Nephron progenitor cell (in vitro differentiated cells): Measurements from ENCODE around the gene CDC42.

Experiments
- DNase-seq: peaks from one replicate; pipeline ENCODE4 v3.0.0; 2021
- H3K27ac Mint-ChIP-seq: 2 replicates; pipeline ENCODE4 v1.8.0; 2021; ENCODE audit warnings: mild to moderate bottlenecking, moderate library complexity, mixed read lengths
- H3K27me3 Mint-ChIP-seq: 2 replicates; pipeline ENCODE4 v1.8.0; 2021; ENCODE audit warnings: mild to moderate bottlenecking, low read depth, mixed read lengths; ENCODE audit not compliant: poor library complexity
- H3K36me3 Mint-ChIP-seq: 2 replicates; pipeline ENCODE4 v1.8.0; 2021; ENCODE audit warnings: low read depth, mixed read lengths
- H3K4me1 Mint-ChIP-seq: 2 replicates; pipeline ENCODE4 v1.8.0; 2021; ENCODE audit warnings: mixed read lengths
- H3K4me3 Mint-ChIP-seq: 2 replicates; pipeline ENCODE4 v1.8.0; 2021; ENCODE audit warnings: mild to moderate bottlenecking, moderate library complexity, mixed read lengths
- H3K9me3 Mint-ChIP-seq: 2 replicates; pipeline ENCODE4 v1.8.0; 2021; ENCODE audit warnings: mild to moderate bottlenecking, moderate library complexity, mixed read lengths
- TF ChIP-seq, protein P1 (sequence below): fragments of 200-600 bp; sonication (generic); IDR thresholded peaks from 2 replicates; pipeline ENCODE4 v1.5.0; 2021; ENCODE audit warnings: antibody characterized with exemption

CDC42 gene

DNA sequence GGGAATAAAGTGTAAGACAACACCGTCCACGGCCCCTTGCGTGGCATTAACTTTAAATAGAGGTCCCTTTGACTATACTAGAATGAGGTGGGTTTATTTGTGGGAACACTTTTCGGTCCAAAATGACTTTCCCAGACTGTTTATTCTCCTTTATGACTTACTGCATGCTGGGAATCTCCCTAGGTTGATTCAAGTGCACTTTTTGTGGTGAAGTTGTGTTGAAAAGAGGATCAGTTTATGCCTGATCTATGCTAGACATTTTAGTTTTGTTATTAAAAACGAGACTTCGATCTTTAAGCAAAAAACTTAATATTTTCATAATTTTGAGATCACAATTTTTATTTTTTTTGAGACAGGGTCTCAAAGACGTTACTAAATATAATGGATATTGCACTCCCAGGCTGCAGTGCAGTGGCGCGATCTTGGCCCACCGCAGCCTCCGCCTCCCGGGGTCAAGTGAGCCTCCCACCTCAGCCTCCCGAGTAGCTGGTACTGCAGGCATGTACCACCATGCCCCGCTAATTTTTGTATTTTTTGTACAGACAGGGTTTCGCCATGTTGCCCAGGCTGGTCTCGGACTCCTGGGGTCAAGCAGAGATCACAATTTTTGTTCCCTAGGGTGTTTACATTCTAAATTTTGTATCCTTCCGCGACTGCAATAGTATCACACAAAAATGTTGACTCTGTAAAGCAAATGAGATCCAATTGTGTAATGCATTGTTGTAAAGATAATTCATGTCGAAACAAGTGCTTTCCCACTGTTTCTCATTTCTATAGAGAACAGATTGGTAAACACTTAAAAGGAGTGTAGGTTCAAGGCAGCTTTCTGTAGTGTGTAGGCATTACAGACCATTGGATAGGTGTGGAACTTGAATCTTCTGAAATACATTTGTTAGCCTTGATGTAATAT, 1.6 kb downstream of the CDC42 start:
- H3K27me3 Mint-ChIP-seq: peaks cover 6% of the 10 kb centered on the region
- DNase-seq: no peak
- peaks cover 28% of the 10 kb centered on the region for H3K4me1 Mint-ChIP-seq
- no peaks in the 10 kb centered on the region for H3K9me3 Mint-ChIP-seq
- H3K27ac Mint-ChIP-seq: peak overlapping the region; percentile 100
- peak overlapping the region; percentile 100 for H3K4me3 Mint-ChIP-seq
- H3K36me3 Mint-ChIP-seq: peaks cover 34% of the 10 kb centered on the region
- TF ChIP-seq, protein P1, sequence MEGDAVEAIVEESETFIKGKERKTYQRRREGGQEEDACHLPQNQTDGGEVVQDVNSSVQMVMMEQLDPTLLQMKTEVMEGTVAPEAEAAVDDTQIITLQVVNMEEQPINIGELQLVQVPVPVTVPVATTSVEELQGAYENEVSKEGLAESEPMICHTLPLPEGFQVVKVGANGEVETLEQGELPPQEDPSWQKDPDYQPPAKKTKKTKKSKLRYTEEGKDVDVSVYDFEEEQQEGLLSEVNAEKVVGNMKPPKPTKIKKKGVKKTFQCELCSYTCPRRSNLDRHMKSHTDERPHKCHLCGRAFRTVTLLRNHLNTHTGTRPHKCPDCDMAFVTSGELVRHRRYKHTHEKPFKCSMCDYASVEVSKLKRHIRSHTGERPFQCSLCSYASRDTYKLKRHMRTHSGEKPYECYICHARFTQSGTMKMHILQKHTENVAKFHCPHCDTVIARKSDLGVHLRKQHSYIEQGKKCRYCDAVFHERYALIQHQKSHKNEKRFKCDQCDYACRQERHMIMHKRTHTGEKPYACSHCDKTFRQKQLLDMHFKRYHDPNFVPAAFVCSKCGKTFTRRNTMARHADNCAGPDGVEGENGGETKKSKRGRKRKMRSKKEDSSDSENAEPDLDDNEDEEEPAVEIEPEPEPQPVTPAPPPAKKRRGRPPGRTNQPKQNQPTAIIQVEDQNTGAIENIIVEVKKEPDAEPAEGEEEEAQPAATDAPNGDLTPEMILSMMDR: no peak

DNA sequence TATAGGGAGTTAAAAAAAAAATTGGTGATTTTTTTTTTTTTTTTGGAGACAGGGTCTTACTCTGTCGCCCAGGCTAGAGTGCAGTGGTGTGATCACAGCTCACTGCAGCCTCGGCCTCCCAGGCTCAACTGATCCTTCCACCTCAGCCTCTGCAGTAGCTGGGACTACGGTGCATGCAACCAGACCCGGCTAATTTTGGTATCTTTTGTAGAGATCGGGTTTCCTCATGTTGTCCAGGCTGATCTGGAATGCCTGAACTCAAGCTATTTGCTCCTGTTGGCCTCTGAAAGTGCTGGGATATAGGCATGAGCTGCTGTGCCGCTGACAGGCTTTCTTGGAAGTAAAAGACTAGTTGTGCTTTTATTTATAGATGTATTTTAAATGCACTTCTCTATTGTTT, 3.0 kb downstream of the CDC42 start:
- peaks cover 34% of the 10 kb centered on the region for H3K36me3 Mint-ChIP-seq
- H3K27me3 Mint-ChIP-seq: peaks cover 6% of the 10 kb centered on the region
- H3K27ac Mint-ChIP-seq: no peak overlapping the region
- H3K4me1 Mint-ChIP-seq: peaks cover 28% of the 10 kb centered on the region
- peak overlapping the region; percentile 40 for H3K4me3 Mint-ChIP-seq
- no peaks in the 10 kb centered on the region for H3K9me3 Mint-ChIP-seq
- no peak for DNase-seq
- TF ChIP-seq, protein P1: no peak

DNA sequence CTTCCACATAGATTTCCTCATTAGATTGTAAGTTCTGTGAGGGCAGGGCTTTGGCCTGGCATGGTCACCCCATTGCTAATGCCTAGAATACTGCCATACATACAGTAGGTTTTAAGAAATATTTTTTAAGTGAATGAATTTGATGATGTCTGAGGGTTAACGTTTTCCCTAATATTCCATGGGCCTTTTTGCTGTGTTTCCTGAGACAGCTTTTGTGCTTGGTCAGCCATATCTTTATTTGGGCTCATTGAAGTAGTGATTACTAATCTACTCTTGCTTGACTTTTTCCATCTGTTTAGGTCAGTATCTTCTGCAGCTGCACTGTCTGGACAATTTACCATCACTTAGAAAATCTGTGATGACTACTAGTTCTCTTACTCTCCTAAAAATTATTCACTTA, 3.5 kb downstream of the CDC42 start:
- H3K27ac Mint-ChIP-seq: no peak overlapping the region
- H3K4me3 Mint-ChIP-seq: no peak overlapping the region
- peaks cover 34% of the 10 kb centered on the region for H3K36me3 Mint-ChIP-seq
- no peak for DNase-seq
- H3K4me1 Mint-ChIP-seq: peaks cover 28% of the 10 kb centered on the region
- no peaks in the 10 kb centered on the region for H3K9me3 Mint-ChIP-seq
- TF ChIP-seq, protein P1: no peak
- peaks cover 6% of the 10 kb centered on the region for H3K27me3 Mint-ChIP-seq

DNA sequence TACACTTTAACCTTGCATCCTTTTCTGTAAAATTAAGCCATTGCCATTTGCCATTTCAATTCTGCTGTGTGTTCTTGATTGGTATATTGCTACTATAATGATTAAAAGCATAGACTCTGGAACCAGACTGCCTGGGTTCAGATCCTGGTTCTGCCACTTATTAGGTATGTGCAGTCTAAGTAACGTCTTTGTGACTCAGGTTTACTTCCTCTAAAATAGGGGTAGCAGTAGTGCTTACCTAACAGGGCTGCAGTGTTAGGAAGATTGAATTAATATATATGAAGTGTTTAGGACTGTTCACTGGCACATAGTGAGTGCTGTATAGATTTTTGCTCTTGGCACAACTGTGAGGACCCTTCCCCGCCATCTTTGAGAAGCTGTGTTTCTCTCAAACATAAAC, 4.4 kb downstream of the CDC42 start:
- H3K9me3 Mint-ChIP-seq: no peaks in the 10 kb centered on the region
- no peak overlapping the region for H3K4me3 Mint-ChIP-seq
- TF ChIP-seq, protein P1: no peak
- H3K4me1 Mint-ChIP-seq: peaks cover 28% of the 10 kb centered on the region
- peaks cover 34% of the 10 kb centered on the region for H3K36me3 Mint-ChIP-seq
- H3K27ac Mint-ChIP-seq: no peak overlapping the region
- no peak for DNase-seq
- H3K27me3 Mint-ChIP-seq: peaks cover 2% of the 10 kb centered on the region

DNA sequence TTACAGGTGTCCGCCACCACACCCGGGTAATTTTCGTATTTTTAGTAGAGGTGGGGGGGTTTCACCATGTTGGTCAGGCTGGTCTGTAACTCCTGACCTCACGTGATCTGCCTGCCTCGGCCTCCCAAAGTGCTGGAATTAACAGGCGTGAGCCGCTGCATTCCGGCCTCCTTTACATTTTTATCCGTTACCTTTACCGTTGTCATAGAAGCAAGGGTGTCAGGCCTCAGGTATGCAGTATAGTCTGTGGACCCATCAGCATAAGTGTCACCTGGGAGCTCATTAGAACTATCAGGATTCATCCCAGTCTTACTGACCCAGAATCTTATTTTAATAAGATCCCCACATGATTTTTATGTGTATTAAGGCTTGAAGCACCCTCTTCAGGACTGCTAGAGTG, 5.4 kb downstream of the CDC42 start:
- no peak for DNase-seq
- no peak overlapping the region for H3K4me3 Mint-ChIP-seq
- H3K9me3 Mint-ChIP-seq: no peaks in the 10 kb centered on the region
- H3K27me3 Mint-ChIP-seq: no peaks in the 10 kb centered on the region
- H3K4me1 Mint-ChIP-seq: peaks cover 36% of the 10 kb centered on the region
- peaks cover 41% of the 10 kb centered on the region for H3K36me3 Mint-ChIP-seq
- TF ChIP-seq, protein P1: no peak
- no peak overlapping the region for H3K27ac Mint-ChIP-seq
